Astrocyte of the spinal cord (primary cell): ENCODE data around the gene NEUROD1.

ENCODE experiments used
- DNase-seq: peaks from one replicate; pipeline ENCODE4 v3.0.0; 2011; ENCODE audit warnings: low read depth, low spot score
- H3K4me3 ChIP-seq: 2 replicates; pipeline ENCODE4 v1.5.1; 2011; ENCODE audit warnings: low read depth, mild to moderate bottlenecking, low read length, moderate library complexity
- in situ Hi-C: cut with HindIII; loops from 2 replicates; pipeline ENCODE4 v1.10.0; 2017; ENCODE audit warnings: low sequenced_read_pairs
- TF ChIP-seq, protein P1 (sequence below): IDR thresholded peaks from 2 replicates; pipeline ENCODE4 v1.5.1; 2012; ENCODE audit warnings: low read depth, mild to moderate bottlenecking, low read length, inconsistent platforms

The NEUROD1 gene

DNA sequence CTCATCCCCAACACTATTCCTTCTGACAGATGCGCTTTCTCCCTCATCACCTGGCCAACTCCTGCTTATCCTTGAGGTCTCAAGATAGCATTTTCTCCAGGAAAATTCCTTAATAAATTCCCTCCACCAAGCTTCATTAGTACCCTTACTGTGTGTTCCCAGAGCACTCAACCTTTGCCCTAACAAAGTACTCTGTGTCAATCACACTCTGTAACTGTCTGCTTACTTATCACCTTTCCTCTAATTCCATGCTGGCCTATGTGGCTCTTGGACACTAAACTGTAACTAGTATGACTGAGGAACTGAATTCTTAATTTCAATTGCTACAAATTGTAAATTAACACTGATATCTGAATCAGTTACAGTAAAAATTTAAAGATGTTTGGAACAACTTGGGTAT is 17.9 kb upstream of the NEUROD1 start:
- in situ Hi-C loops: no loop called here
- DNase-seq: no peak
- no peak overlapping the region for H3K4me3 ChIP-seq
- TF ChIP-seq, protein P1, sequence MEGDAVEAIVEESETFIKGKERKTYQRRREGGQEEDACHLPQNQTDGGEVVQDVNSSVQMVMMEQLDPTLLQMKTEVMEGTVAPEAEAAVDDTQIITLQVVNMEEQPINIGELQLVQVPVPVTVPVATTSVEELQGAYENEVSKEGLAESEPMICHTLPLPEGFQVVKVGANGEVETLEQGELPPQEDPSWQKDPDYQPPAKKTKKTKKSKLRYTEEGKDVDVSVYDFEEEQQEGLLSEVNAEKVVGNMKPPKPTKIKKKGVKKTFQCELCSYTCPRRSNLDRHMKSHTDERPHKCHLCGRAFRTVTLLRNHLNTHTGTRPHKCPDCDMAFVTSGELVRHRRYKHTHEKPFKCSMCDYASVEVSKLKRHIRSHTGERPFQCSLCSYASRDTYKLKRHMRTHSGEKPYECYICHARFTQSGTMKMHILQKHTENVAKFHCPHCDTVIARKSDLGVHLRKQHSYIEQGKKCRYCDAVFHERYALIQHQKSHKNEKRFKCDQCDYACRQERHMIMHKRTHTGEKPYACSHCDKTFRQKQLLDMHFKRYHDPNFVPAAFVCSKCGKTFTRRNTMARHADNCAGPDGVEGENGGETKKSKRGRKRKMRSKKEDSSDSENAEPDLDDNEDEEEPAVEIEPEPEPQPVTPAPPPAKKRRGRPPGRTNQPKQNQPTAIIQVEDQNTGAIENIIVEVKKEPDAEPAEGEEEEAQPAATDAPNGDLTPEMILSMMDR: no peak

DNA sequence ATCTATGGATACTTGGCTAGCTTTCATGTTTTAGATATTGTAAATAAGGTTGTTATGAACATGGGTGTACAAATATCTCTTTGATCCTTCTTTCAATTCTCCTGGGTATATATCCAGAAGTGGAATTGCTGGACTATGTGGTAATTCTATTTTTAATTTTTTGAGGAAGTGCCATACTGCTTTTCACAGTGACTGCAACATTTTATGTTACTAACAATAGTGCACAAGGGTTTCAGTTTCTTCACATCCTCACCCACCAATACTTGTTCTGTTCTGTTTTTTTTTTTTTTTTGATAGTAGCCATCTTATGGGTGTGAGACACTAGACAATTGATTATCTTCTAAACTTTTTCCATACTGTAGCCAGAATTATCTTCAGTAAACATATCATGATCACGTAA is 17.3 kb upstream of the NEUROD1 start:
- TF ChIP-seq, protein P1: no peak
- H3K4me3 ChIP-seq: no peak overlapping the region
- no peak for DNase-seq

DNA sequence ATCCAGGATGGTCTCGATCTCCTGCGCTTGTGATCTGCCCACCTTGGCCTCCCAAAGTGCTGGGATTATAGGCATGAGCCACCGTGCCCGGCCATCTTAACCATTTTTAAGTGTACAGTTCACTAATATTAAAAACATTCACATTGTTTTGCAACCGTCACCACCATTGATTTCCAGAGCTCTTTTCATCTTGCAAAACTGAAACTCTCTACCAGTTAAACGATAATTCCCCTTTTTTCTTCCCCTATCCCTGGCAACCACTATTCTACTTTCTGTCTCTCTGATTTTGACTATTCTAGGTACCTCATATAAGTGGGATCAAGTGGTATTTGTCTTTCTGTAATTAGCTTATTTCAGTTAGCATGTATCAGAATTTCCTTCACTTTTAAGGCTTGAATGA is 16.8 kb upstream of the NEUROD1 start:
- no peak for DNase-seq

More for the DNA sequence above, 17.3 kb upstream of the NEUROD1 start:
- in situ Hi-C loops: no loop called here

DNA sequence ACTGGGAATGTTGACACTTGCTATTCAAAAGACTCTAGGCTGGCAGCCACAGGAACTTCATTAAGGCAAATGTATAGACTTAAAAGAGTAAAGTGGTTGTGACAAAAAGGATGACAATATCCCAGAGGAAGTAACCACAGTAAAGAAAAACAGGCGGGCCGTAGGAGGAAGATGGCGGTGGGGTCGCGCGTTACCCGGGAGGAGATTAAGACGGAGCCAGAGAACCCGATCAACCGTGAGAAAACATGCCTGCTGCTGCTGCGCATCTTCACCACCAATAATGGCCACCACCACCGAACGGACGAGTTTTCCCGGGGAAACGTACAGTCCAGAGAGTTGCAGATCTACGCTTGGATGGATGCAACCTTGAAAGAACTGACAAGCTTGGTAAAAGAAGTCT is 14.0 kb upstream of the NEUROD1 start:
- in situ Hi-C loops: no loop called here

More for the DNA sequence above, 16.8 kb upstream of the NEUROD1 start:
- TF ChIP-seq, protein P1: no peak
- in situ Hi-C loops: no loop called here
- H3K4me3 ChIP-seq: no peak overlapping the region

DNA sequence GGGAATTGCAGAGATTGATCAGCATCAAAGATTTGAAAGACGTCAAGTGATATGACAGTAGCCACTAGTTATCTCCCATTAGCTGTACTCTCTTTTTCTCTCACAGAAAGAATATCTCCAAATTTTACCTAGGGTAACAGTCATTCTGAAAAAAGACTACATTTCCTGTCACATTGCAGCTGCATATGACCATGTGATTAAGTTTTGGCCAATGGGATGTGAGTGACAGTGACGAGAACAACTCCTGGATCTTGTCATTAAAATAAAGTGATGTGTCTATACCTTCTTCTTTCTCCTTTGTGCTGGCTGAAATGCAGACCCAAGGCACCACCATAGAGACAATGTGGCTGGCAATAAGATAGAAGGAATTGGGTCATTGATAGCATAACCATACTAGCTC is 10.5 kb upstream of the NEUROD1 start:
- TF ChIP-seq, protein P1: no peak
- H3K4me3 ChIP-seq: no peak overlapping the region
- no peak for DNase-seq
- in situ Hi-C loops: no loop called here

More for the DNA sequence above, 14.0 kb upstream of the NEUROD1 start:
- no peak overlapping the region for H3K4me3 ChIP-seq
- no peak for DNase-seq
- TF ChIP-seq, protein P1: no peak

DNA sequence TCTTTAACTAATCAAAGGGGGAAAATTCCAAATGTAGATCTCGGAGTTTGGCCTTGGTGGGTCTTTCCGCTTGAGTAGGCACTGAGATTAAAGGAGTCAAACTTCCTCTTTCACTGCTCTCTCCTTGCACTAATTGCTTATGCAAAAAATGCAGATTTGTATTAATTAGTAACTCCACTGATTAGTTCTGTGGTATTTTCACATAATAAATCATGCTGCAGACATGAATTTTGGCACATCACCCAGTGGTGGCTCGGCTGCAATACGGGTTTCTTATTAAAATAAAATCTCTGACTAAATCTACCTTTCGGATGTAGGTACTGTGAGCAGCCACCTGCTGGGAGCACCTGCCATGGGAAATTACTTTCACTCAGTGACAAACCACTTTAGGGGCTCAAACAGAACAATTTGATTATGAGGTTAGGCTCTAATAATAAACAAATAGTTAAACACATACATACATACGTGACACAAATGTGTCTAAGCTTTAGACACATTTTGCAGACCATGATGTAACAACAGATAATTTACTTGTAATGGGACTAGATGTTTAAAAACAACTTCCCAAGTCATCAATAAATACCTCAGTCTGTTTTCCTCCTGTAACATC is 6.4 kb upstream of the NEUROD1 start:
- no peak for DNase-seq
- H3K4me3 ChIP-seq: no peak overlapping the region
- TF ChIP-seq, protein P1: no peak
- in situ Hi-C loops: no loop called here
